HT-29 (cell line): ENCODE measurements around the gene RAD1. TPM values are rescaled to one million over a fixed set of nuclear protein-coding genes. Genes with fewer than 3 reads are reported as not detected.
A peak's percentile ranks its signal among the peaks of the same experiment; 100 is the strongest.

Experiments used
- DNase-seq: peaks from one replicate; pipeline ENCODE4 v3.0.0-alpha.2; 2015; ENCODE audit warnings: low spot score
- total RNA-seq: library from RNA; depleted of rRNA; stranded (reverse); fragments of >200 nt; shearing (Covaris generic); gene quantifications from 2 replicates; pipeline ENCODE4 v1.2.3, GENCODE V29; 2014

Gene RAD1
- total RNA-seq, 1 experiment from 2014 or later = 48.2 TPM

DNA sequence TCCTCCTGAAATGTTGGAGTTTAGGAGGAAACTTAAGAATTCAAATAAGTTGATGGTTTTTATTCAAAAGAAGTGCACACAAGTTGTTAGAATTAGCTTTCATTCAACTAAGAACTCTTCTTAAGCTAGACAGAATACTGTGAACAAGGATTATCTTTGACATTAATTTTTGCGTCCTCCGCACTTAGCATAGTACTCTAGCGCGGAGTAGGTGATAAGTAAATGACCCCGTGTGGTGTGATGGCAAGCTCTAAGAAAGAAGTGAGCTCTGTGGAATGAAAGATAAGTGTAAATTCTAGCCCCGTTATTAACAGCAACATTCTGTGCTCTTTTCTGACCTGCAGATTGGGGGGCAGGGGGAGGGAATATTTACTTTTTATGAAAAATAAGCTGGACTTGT, 1.2 kb upstream of the RAD1 start:
- DNase-seq = peak; percentile 45

DNA sequence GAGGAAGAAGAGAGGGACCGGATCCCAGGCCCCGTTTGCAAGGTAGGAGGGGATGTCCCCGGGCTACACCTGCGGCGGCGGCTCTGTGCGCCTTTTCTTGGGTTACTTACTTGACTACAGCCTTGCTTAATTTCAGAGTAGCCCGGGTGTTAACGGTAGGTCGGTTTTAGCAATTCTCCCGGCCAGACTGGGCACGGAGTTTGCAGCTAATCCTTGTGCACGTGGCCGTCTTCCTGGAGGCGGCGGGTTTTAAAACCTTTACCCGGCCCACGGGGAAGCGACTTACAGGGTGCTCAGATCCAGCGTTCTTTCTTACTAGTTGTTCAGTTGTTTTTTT, 520 bp upstream of the RAD1 start:
- no peak for DNase-seq

DNA sequence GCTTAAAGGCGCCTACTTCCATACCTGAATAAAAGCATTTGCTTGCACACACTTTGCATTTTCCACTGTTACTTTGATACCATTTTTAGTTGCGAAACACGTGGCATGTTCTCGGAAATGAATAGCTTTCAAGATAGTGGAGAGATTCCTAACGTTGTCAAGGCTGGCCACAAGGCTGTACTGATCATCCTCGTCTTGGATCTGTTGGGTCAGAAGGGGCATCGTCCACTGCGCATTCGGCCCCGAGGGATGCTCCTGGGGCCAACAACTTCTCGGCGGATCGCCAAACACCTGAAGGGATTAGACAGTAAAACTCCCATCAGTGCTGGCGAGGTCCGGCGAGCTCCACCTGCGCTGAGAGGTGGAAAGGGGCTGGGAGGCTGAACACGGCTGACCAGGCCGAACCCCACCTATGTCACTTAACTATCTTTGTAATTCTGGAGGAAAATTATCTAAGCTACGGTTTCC, 599 bp downstream of the RAD1 start:
- no peak for DNase-seq

DNA sequence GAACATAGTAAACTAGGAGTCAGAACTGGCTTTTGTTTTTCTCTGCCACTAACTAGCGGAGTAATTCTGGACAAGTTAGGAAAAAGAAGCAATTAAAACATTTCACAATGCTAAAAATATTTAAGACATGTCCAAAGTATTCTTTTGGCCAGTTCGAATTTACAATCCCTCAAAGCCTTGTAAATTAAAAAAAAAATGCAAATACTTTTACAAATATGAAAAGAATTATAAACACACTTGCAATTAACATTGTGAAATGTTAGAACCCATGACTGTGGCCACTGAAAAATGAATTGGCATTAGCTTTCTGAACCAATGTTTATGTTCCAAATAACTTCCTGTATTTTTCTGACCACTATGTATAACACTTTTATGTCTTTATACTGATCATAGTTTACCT, 2.2 kb downstream of the RAD1 start:
- DNase-seq = no peak

DNA sequence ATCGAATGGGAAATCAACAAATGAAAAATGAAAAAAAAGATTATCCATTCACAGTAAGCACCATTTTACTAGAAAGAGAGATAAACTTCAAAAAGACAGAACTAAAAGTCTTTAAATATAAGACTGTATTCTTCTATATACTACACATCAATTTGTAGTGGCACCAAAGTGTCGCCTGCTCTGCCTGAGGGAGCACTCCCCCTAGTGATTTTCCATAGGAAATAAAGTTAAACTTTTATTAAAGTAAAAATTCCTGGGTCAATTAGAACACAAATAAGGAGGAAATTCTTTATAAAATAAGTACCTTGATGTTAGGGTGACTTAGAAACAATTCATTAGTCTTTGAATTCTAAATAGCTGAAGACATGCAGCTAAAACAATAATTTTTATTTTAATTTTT, 9.7 kb downstream of the RAD1 start:
- DNase-seq = peak; percentile 33

DNA sequence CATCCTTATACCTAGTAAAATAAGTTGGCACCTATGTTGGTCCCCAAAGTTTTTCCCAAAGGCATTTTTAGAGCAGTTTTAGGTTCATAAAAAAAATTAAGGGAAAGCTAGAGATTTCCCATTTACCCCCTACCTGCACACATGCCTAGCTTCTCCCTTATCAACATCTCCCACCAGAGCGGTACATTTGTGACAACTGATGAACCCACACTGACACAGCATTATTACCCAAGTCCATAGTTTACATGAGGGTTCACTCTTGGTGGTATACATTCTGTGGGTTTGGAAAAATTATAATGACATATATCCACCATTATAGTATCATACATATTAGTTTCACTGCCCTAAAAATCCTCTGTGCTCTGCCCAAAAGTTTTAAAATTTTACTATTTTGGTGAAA, 12.0 kb downstream of the RAD1 start:
- DNase-seq = no peak

DNA sequence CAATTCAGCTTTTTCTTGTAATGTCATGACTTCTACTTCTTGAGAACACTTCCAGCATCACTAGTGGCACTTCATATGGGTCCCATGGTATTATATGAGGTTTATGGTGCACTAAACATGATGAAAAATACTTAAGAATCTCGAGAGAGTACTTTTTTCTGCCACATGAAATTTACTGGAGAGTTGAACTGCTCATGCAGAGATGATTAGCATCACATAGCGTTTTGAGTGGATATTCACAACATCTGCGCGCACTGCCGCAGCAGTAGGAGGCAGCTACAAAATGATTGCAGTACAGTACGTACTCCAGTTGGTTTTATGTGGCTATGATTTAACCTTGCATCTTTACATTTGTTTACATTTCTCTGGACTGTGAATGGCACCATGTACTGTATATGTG, 14.7 kb downstream of the RAD1 start:
- no peak for DNase-seq

DNA sequence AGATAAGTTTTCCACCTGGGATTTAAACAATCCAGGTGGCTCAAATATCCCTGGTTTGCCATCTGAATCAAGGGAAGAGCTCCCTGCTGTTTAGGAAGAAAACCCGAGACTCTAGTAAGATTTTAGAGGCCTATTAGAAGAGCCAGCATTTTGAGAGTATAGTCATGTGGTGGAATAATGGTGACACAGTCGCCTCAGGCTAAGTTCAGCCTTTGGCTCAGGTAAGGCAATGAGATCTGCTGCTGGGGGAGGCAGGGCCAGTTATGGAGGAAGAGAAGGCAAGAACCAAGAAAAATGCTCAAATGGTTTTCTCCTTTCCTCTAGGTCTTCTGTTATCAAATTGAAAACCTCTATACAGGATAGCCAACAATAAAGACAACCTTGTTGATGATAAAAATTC, 16.2 kb downstream of the RAD1 start:
- DNase-seq = no peak

DNA sequence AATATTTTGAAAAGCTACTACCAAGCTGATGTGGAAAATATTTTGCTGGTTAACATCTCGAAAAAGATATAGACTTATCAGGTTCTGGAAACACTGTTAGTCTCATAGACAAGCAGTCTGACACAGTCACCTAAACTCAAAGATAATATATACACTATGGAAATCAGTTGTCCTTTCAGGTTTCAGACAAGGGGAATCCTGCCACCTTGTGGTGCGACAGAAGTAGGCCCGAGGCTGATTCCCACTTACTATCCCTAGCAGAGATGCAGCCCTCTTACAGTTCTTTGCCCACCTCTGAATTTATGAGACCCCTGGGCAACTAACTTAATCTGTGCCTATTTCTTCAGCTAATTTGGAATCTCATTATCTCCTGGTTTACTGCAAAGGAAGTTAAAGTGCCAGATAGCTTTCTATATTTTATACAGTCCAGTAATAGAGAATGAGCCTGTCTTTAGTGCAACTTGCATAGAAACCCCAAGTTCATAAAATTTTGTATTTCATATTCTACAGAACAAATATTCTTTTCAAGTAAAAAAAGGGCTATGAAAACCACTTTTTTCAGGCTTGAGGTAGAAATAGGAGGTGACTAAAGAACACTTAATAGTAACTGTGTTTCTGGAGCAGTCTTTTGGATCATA, 16.9 kb downstream of the RAD1 start:
- DNase-seq = peak; percentile 86

DNA sequence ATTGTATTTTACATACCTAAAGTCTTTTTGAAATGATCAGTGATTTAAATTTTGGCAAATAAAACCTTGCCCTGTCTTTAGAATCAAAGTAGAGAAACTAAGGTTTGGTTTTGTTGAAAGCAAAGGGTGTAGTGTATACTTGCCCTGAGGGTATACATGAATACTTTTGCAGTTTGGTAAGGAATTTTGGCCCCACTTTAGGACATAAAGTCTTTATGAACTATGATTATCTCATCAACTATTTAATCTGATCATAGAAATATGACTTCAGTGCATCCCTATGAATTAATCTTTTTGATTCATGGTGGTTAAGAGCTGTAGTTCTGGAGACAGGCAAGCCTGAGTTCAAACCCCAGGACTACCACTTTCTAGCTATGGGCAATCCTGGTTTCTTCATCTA, 17.7 kb downstream of the RAD1 start:
- DNase-seq = no peak

DNA sequence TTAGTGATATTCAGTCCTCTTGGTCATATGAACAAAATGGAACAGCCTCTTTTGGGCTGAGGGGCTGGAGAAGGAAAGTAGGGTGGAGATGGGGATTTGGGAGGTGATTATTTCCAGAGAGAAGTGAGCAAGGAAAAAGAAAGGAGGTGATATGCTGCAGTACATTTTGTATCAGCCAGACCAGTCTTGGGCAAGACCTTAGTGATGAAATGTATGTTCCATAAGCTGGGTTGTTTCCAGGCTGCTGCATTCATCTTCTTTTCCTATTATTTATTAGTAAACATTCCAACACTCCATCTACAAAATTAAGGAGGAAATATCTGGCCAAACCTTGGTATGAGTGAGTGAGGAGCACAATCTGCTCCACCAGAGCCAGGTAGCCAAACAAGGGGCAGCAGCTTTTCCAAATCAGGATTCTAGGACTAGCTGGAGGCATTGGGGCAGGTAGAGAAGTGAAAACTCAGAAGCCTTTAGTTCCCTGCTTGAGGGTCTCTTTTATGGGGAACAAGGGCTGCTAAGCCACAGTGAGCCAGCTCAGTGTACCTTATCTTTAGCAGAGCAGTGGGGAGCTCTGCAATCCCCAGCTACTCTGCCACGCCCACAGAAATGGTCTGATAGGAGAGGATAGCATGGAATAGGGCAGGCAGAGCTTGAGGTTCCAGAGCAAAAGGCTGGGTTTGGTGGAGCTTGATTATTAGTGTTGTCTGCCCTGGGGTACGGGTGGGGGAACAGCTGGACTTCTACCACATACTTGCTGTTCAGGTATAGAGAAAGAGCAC, 19.5 kb downstream of the RAD1 start:
- DNase-seq = no peak

DNA sequence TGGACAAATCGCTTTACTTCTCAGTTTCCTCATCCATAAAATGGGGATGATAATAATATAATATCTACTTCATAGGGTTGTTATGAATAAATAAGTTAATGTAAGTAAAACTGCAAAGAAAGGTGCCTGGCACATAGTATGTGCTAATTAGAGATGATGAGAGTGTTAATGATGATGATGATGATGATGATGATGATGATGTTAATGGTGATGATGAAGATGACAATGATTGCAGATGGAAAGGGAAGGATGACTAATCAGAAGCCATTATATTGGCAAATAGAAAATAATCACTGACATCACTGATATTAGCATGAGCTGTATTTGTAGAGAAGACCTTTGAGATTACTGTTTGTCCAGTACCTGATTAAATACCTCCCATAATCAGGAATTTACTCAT, 20.6 kb downstream of the RAD1 start:
- DNase-seq = no peak

DNA sequence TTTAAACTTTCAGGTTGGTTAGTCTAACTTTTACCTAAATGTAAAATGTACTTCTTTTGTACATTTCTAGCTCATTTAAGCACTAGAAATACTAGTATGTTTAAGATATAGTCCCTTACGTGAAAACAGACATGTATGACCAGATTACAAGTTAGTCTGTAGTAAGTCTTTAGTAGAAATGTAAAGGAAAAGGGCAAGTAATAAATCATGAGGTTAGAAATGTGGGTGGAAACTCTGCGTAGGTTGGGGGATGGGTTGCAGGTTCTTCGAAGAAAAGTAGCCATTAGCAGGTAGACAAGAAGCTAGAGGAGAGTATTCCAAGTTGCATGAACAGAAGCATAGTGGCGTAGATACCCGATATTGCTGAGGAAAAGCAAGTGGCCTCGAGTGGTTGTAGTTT, 22.9 kb downstream of the RAD1 start:
- DNase-seq = no peak

DNA sequence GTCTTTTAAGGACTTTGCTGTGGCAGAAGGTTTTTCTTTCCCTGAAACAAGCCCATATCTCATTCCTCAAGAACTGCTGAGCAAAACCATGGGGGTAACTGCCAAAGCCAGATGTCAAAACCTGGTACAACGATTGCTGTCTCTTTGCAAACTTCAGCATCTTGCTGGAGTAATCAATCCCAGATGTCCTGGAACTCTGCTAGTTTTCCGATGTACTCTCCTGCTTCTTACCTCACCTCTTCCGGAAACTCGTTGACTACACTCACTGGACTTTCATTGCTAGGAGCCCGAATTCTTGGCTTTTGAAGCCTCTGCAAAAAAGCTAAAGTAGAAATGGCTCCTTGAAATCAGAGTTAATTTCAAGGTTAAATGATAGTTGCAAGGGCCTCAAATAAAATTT, 23.3 kb downstream of the RAD1 start:
- no peak for DNase-seq

DNA sequence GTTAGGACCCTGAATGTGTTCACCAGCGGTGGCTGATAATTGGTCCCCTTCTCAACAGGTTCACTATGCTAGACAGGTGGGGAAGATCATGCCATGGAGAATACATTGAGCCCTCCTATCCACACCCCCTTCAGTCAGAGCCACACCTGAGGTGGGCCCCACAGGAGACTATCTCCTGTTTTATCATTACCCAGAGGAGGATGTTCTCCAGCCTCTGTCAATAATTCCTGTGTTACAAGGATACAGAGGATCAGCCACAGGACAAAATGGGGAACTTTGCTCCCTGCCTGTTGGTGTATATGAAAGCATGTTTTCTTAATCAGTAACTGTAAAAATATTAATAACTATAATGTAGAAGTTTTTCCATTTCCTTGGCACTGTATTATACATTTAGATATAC, 25.9 kb downstream of the RAD1 start:
- no peak for DNase-seq

DNA sequence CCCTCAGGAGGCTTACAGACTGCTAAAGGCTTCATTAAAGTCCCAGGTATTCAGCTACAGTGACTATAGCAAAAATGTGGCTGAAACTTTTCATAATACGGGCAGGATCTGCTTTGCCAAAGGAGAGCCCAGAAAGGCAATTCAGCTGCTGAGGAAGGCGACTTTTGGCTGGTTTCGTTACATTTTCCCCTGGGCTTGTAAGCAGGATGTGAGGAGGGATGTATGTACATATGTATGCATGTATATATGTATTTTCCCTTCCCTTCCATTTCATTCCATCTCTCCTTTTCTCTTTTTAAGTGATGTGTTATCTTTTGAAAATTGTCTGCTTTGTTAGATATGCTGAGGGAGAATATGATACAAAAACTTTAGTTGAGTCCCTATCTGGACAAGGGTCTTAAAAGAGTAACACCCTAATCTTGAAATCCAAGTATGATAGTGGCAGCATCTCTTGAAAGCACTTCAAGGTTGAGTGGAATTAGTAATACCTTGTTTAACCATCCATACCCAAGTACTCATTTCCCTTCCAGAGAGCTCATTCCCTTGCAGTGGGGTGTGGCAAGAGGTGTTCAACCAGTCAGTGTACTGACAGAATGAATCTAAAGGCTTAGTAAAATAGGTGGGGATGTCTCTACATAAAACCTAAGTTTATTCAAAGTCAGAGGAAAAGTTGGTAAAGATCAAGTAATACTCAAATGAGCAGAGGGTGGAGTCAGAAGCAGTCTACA, 28.7 kb downstream of the RAD1 start:
- DNase-seq = no peak

DNA sequence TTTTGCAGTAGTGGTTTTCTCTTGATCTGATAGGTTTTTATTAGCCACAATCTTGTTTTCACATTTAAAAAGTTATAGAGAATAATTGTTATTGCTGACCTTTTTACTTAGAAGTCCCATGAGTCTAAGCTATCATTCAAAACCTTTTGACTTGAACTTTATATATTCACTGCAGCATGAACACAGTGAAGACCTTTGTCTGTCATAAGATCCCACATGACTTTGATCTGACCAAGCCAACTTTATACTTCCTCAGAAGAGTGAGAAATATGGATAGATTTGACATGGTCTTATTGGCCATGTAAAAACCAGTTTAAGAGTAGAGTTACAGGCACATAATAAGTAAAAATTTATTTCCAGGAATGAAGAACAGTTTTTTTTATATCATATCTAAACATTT, 34.1 kb downstream of the RAD1 start:
- no peak for DNase-seq

DNA sequence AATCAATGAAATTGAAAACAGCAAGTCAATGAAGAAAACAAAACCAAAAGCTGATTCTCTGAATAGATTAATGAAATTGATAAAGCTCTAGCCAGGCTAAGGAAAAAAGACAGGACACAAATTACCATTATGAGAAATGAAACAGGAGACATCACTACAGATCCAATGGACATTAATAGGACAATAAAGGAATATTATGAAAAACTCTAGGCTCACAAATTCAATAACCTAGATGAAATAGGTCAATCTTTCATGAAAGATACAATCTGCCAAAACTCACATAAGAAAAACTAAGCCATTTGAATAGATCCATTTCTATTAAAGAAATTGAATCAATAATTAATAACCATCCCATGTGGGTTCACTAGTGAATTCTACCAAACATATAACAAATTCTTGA, 39.0 kb downstream of the RAD1 start:
- DNase-seq = no peak

DNA sequence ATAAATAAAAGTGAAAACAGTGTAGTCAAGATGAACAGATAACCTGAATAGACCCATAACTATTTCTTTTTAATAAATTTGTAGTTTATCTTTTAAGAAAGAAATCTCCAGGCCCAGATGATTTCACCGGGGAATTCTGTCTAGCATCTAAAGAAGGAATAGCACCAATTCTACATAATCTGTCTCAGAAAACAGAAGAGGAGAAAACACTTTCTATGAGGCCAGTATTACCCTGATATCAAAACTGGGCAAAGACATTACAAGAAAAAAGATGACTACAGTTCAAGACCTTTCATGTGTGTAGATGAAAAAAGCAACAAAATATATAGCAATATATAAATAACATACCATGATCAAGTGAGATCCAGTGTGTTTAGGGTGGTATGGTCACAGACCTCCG, 44.9 kb downstream of the RAD1 start:
- no peak for DNase-seq

DNA sequence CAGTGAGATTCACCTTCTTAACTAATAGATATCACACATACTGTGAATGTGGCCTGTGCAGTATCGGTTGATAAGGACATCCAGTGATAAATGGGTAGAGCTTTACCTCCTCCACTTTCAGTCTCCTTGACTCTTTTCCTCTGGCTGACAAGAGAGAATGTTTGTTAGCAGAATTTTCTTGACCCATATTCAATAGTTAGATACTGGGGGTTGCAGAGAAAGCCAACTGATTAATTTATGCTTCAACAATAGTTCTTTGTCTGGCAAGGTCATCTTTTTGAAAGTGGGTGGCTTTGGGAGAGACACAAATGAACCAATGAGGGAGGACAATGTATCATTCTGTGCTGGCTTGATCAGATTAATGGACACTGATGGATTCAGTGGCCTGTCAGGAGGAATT, 46.0 kb downstream of the RAD1 start:
- no peak for DNase-seq

DNA sequence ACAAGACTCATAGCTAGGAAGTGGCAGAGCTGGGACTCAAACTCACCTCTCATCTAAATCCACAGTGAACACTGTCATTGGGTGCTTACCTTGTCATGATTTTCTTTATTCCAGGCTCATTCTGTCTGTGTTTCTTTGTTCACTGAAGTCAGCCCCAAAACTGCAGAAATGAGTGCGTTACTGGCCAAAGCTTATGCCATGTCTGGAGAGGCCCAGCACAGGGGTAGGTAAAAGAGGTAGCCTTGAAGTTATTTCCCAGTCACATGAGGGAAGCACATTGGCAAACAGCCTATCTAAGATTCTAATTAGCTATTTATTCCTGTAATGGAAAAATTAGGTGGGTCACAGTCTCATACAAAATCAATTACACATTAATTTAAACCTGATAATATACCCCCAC, 46.5 kb downstream of the RAD1 start:
- no peak for DNase-seq

DNA sequence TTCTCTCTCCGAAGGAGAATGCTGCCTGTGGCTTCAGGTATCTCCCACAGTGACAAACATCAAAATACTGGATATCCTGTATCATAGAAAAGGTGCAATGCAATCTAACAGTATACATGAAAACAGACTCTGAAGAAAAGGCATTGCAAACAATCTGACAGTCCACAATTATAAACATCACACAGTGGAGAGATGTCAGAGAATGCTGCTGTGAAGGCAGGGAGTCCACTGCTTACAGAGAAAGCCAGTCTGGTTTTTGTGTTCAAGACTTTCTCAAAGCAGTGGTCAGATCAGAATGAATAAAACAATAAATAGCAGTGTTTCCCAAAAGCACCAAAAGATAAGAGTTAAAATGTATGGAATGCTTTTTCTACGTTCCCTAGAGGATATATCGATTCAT, 47.6 kb downstream of the RAD1 start:
- DNase-seq = no peak

DNA sequence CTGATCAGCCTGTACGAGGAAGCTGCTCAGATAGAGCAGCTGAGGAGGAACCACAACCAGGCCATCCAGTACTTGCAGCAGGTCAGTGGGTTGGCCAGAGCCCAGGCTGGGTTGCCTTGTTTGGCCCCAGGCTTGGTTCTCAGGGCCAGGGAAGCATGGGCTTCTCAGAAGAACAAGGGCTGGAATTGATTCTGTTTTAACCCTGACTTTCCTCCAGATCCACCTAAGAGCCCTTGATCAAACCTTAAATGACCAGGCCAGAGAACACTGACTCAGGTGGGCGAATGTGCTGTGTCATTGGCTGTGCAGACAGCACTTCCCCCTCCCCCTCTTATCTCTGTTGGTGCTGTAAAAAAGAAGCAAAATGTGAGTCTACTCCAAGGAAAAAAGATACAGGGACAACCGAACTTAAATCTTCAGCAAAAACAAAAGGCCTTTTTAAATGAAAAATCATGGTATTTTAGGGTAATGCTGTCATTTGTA, 48.3 kb downstream of the RAD1 start:
- DNase-seq = no peak
